Measurements from ENCODE around the gene FBXO8.

Gene FBXO8

GRCh38 chr4:174209341-174209740 lies 74.1 kb downstream of the FBXO8 start:
- DNase-seq (ENCODE audit: low read depth): no peak

- DNase-seq (ENCODE audit: low read depth): no peak
Measured at GRCh38 chr4:174207367-174207766, 76.1 kb downstream of the FBXO8 start.

GRCh38 chr4:174204164-174204831 lies 79.2 kb downstream of the FBXO8 start:
- no peak for DNase-seq (ENCODE audit: low read depth)

GRCh38 chr4:174201871-174202270 lies 81.6 kb downstream of the FBXO8 start:
- no peak for DNase-seq (ENCODE audit: low read depth)

GRCh38 chr4:174199735-174200134 lies 83.7 kb downstream of the FBXO8 start:
- no peak for DNase-seq (ENCODE audit: low read depth)

- DNase-seq (ENCODE audit: low read depth): no peak
Measured at GRCh38 chr4:174198828-174199227, 84.6 kb downstream of the FBXO8 start.

GRCh38 chr4:174198396-174198795 lies 85.1 kb downstream of the FBXO8 start:
- no peak for DNase-seq (ENCODE audit: low read depth)

GRCh38 chr4:174193438-174194374 lies 89.8 kb downstream of the FBXO8 start:
- DNase-seq (ENCODE audit: low read depth): no peak

GRCh38 chr4:174192943-174193342 lies 90.5 kb downstream of the FBXO8 start:
- DNase-seq (ENCODE audit: low read depth): no peak

- DNase-seq (ENCODE audit: low read depth): no peak
Measured at GRCh38 chr4:174190832-174191500, 92.5 kb downstream of the FBXO8 start.

- no peak for DNase-seq (ENCODE audit: low read depth)
Measured at GRCh38 chr4:174189392-174190015, 94.0 kb downstream of the FBXO8 start.

All from T follicular helper cell (primary cell).